Psoas muscle (tissue), 8 donors: Measurements from ENCODE around the gene TCL1B. TPM values are rescaled to one million over a fixed set of nuclear protein-coding genes. Genes with fewer than 3 reads are reported as not detected.
"Not testable (repeated sequence)": the region's sequence is repeated elsewhere in the genome, so short reads cannot be mapped to it uniquely, and the experiment has no call there.

Experiments
- ATAC-seq, 4 donors: fragments of 200-7000 bp; cut with Tn5 transposase; one replicate each; pipeline ENCODE4 v1.9.1; 2020; ENCODE audit warnings: moderate library complexity in 3 of 4, mild to moderate bottlenecking in 2 of 4
- DNase-seq, 2 donors: peaks; one replicate each; pipeline ENCODE4 v3.0.0-alpha.2; 2020
- H3K27ac ChIP-seq: fragments of 200-600 bp; one replicate; pipeline ENCODE4 v1.8.0; 2022
- H3K27me3 ChIP-seq, 3 donors: fragments of 200-600 bp in 1 of 3; one replicate each; pipeline versions ENCODE4 v1.6.1 to v1.8.0; 2013 to 2022; ENCODE audit warnings: low read length in 2 of 3, mild to moderate bottlenecking in 2 of 3, moderate library complexity in 1 of 3; ENCODE audit not compliant: insufficient read depth in 3 of 3
- H3K36me3 ChIP-seq, 2 donors: fragments of 200-600 bp in 1 of 2; one replicate each; pipeline versions ENCODE4 v1.6.1 to v1.8.0; 2013 to 2022; ENCODE audit warnings: low read depth in 1 of 2, mild to moderate bottlenecking in 1 of 2, moderate library complexity in 1 of 2; ENCODE audit not compliant: insufficient read depth in 1 of 2
- H3K4me1 ChIP-seq: fragments of 200-600 bp; one replicate; pipeline ENCODE4 v1.8.0; 2022
- H3K4me3 ChIP-seq: fragments of 200-600 bp; one replicate; pipeline ENCODE4 v1.8.0; 2022; ENCODE audit warnings: mild to moderate bottlenecking
- H3K9me3 ChIP-seq: fragments of 200-600 bp; one replicate; pipeline ENCODE4 v1.8.0; 2022
- WGBS, 3 donors: extraction: QIAGEN DNeasy Blood & Tissue Kit; methylation state at CpG; one replicate each; pipeline versions ENCODE4 v1.1.6 to v1.1.7; 2013; 5-methylcytosine and 5-hydroxymethylcytosine counted together
- intact Hi-C, 2 donors: fragments of 100-400 bp; cut with DNase I; formaldehyde crosslinking; loops; one replicate each; pipeline versions ENCODE4 v1.11.0 to v1.14.2; 2022
- polyA plus RNA-seq, 3 donors: library from polyadenylated mRNA; stranded (reverse); fragments of 200-250 nt; gene quantifications; one replicate each; pipeline ENCODE4 v1.2.3, GENCODE V29; 2013
- total RNA-seq, 4 donors: library from RNA; stranded (reverse); fragmentation: NEBNext Ultra II Directional in 2 of 4; extraction: Animal tissue kit (Norgen Biotek cat#: 25700) in 2 of 4; gene quantifications; one replicate each; pipeline versions ENCODE4 v1.2.1 to v1.2.4, GENCODE V29; 2021 to 2023
- TF ChIP-seq, protein P1 (sequence below): fragments of 200-600 bp; IDR thresholded peaks from one replicate; pipeline ENCODE4 v1.8.0; 2022; ENCODE audit warnings: antibody characterized with exemption
- donor health status: healthy with polysubstance abuse.
- donor health status: DM: no; HTN: no; CAD: no; lungs with moderate emphysema.
- donor health status: Bipolar disorder and iron deficiency.
- donor health status: healthy.
- donor health status: DM: yes; HTN: yes; CAD: no.
- donor health status: DM: no; HTN: no; CAD: no.
- donor health status: DM: no; HTN: no; CAD: no.
- donor health status: DM: yes; HTN: yes; CAD: no.

TCL1B gene
- total and polyA plus RNA-seq, 7 donors, result not detected

GRCh38 chr14:95713596-95714371 lies 27.6 kb downstream of the TCL1B start, which contains the start of gene TCL1A:
Gene TCL1A, minus strand, starts transcription at chr14:95714125. Its CDS starts 59 bp downstream, at chr14:95714066.
- H3K27ac ChIP-seq, result no peak within 1 kb of the TSS
- TF ChIP-seq, protein P1, sequence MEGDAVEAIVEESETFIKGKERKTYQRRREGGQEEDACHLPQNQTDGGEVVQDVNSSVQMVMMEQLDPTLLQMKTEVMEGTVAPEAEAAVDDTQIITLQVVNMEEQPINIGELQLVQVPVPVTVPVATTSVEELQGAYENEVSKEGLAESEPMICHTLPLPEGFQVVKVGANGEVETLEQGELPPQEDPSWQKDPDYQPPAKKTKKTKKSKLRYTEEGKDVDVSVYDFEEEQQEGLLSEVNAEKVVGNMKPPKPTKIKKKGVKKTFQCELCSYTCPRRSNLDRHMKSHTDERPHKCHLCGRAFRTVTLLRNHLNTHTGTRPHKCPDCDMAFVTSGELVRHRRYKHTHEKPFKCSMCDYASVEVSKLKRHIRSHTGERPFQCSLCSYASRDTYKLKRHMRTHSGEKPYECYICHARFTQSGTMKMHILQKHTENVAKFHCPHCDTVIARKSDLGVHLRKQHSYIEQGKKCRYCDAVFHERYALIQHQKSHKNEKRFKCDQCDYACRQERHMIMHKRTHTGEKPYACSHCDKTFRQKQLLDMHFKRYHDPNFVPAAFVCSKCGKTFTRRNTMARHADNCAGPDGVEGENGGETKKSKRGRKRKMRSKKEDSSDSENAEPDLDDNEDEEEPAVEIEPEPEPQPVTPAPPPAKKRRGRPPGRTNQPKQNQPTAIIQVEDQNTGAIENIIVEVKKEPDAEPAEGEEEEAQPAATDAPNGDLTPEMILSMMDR, result no peak
- H3K36me3 ChIP-seq, result no peaks in the 10 kb centered on the region
- DNase-seq (no peak), ATAC-seq (no peak)
- no peak within 1 kb of the TSS for H3K4me3 ChIP-seq
- WGBS, 3 donors, result 45 to 57% (median 49%) methylated on average over 38 to 47 of the region's 47 CpGs
- peaks cover 0 to 15% (median 7%) of the 10 kb centered on the region in 3 donors for H3K27me3 ChIP-seq
- no peaks in the 10 kb centered on the region for H3K9me3 ChIP-seq
- no peaks in the 10 kb centered on the region for H3K4me1 ChIP-seq
- intact Hi-C loops, result no loop called here

DNA sequence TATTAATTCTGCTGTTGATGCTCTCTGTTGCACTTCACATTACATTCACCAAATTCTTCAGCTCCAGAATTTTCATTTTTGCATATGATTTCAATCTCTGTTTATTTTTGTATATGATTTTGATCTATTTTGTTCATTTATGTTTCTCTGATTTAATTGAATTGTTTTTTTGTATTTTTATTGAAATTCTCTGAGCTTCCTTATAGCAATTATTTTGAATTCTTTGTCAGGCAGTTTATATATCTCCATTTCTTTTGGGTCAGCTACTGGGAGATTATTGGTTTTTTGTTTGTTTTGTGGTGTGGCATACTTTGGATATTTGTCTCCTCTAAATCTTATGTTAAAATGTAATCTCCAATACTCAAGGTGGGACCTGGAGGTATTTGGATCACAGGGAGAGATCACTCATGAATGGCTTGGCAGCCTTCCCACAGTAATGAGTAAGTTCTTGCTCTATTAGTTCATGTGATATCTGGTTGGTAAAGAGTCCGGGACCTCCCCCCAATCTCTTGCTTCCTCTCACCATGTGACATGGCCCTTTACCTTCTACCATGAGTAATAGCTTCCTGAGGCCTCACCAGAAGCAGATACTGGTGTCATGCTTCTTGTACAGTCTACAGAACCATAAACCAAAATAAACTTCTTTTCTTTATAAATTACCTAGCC lies 36.4 kb downstream of the TCL1B start:
- H3K27me3 ChIP-seq, result peaks cover 0 to 6% (median 4%) of the 10 kb centered on the region in 3 donors
- H3K4me3 ChIP-seq, result no peak overlapping the region
- no peaks in the 10 kb centered on the region for H3K36me3 ChIP-seq
- H3K27ac ChIP-seq, result no peak overlapping the region
- DNase-seq, result no peak
- intact Hi-C loops, result no loop called here
- 67 to 76% (median 74%) methylated on average over 1 of the region's 1 CpG for WGBS, 3 donors
- ATAC-seq, result no peak
- H3K9me3 ChIP-seq, result no peaks in the 10 kb centered on the region
- no peaks in the 10 kb centered on the region for H3K4me1 ChIP-seq
- TF ChIP-seq, protein P1, result no peak

- H3K27me3 ChIP-seq, result peaks cover 0 to 11% (median 4%) of the 10 kb centered on the region in 3 donors
- intact Hi-C loops, result no loop called here
- H3K4me1 ChIP-seq, result no peaks in the 10 kb centered on the region
- H3K36me3 ChIP-seq, result no peaks in the 10 kb centered on the region
- H3K4me3 ChIP-seq, result no peak overlapping the region
- ATAC-seq (no peak), DNase-seq (no peak)
- H3K27ac ChIP-seq, result no peak overlapping the region
- no peaks in the 10 kb centered on the region for H3K9me3 ChIP-seq
- WGBS, 3 donors, result 34 to 37% (median 36%) methylated on average over 5 of the region's 5 CpGs
- TF ChIP-seq, protein P1, result no peak
These were observed 39.6 kb downstream of the TCL1B start for GRCh38 chr14:95725685-95726336.

GRCh38 chr14:95727056-95727700 lies 41.0 kb downstream of the TCL1B start:
- Histone ChIP-seq H3K27me3 (peaks cover 0 to 11% (median 4%) of the 10 kb centered on the region in 3 donors), H3K4me1 (no peaks in the 10 kb centered on the region), H3K9me3 (no peaks in the 10 kb centered on the region), H3K36me3 (no peaks in the 10 kb centered on the region), H3K27ac (no peak overlapping the region), H3K4me3 (no peak overlapping the region)
- WGBS, 3 donors, result 69 to 83% (median 78%) methylated on average over 6 of the region's 6 CpGs
- ATAC-seq, result no peak
- TF ChIP-seq, protein P1, result no peak
- intact Hi-C loops, result no loop called here
- no peak for DNase-seq

DNA sequence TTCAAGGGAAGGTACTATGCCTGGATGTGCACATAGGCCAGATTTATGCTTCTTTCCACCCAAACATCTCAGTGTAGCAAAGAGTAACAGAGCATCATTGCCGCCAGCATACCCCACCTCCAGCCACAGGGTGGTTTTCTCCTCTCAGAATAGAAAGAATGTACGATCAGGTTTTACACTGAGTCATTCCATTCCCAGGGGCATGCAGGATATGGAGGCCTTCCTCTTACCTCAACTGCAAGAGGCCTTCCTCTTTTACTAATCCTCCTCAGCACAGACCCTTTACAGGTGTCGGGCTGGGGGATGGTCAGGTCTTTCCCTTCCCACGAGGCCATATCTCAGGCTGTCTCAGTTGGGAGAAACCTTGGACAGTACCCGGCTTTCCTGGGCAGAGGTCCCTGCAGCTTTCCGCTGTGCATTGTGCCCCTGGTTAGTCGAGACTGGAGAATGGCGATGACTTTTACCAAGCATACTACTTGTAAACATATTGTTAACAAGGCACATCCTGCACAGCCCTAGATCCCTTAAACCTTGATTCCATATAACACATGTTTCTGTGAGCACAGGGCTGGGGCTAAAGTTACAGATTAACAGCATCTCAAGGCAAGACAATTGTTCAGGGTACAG lies 43.3 kb downstream of the TCL1B start:
- DNase-seq, H3K27ac ChIP-seq, H3K36me3 ChIP-seq, intact Hi-C loops, H3K9me3 ChIP-seq, H3K4me1 ChIP-seq, ATAC-seq, H3K4me3 ChIP-seq: not testable (repeated sequence)
- H3K27me3 ChIP-seq, result peaks cover 0 to 11% (median 4%) of the 10 kb centered on the region in 3 donors
- WGBS, 3 donors, result 63 to 76% (median 72%) methylated on average over 8 of the region's 8 CpGs
